ENCODE results near the gene HPS4.

GRCh38 chr22:26452236-26453016 is 31.2 kb downstream of the HPS4 start:
- TF ChIP-seq CTCF (IDR thresholded peaks at IDR 0.05): no peak
- no peak for TF ChIP-seq POLR2AphosphoS5 (IDR thresholded peaks at IDR 0.05; ENCODE audit: low read depth, low read length)
- no peak for TF ChIP-seq TCF7L2 (IDR thresholded peaks at IDR 0.05; ENCODE audit: low read depth, low read length)

Data from Panc1 (cell line).